Activated naive CD4-positive, alpha-beta T cell treated with anti-CD3 and anti-CD28 coated beads, Interleukin-2, amount 50 U/mL, for 24 hours (primary cell): ENCODE measurements around the gene CFAP77.

ENCODE experiments used
- H3K27ac Mint-ChIP-seq: one replicate; pipeline ENCODE4 v1.8.0; 2021; ENCODE audit warnings: mild to moderate bottlenecking, mixed read lengths
- H3K27me3 Mint-ChIP-seq: one replicate; pipeline ENCODE4 v1.8.0; 2021; ENCODE audit warnings: mixed read lengths
- H3K36me3 Mint-ChIP-seq: one replicate; pipeline ENCODE4 v1.8.0; 2021; ENCODE audit warnings: mixed read lengths
- H3K4me1 Mint-ChIP-seq: one replicate; pipeline ENCODE4 v1.8.0; 2021; ENCODE audit warnings: mixed read lengths
- H3K4me3 Mint-ChIP-seq: one replicate; pipeline ENCODE4 v1.8.0; 2021; ENCODE audit warnings: mild to moderate bottlenecking, mixed read lengths
- H3K9me3 Mint-ChIP-seq: one replicate; pipeline ENCODE4 v1.8.0; 2021; ENCODE audit warnings: mixed read lengths

Gene CFAP77

DNA sequence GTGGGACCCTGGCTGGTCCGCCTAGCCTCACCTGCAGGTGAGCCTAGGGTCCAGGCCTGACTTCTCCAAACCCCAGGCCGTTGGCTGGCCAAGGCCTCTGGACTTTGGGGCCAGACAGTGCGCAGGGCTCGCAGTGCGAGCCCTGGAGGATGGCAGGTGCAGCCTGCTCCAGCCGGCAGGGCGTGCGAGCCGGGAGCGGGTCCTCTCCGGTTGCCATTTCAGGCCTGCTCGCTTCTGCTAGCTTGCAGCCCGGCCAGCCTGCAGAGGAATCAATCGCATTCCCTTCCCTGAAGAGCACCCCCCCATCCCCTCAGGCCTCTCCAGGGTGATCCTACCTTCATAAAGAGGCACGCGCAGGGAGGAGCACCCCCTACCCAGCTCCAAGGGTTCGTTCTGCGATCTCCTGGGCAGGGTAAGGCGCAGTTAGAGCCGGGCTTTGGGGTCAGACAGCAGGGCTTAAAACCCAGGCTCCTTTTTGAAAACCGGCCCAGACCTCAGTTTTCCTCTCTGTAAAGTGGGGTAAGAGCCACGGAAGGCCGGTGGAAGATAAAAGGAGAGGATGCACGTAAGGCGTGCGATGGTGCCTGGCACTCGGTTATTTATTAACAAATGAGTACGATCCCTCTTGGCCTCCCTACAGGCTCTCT is 178.6 kb downstream of the CFAP77 start:
- Mint-ChIP-seq H3K27me3 (peaks cover 42% of the 10 kb centered on the region), H3K27ac (peak overlapping the region; percentile 68), H3K36me3 (peaks cover 4% of the 10 kb centered on the region), H3K4me1 (peaks cover 11% of the 10 kb centered on the region), H3K4me3 (no peak overlapping the region), H3K9me3 (no peaks in the 10 kb centered on the region)

DNA sequence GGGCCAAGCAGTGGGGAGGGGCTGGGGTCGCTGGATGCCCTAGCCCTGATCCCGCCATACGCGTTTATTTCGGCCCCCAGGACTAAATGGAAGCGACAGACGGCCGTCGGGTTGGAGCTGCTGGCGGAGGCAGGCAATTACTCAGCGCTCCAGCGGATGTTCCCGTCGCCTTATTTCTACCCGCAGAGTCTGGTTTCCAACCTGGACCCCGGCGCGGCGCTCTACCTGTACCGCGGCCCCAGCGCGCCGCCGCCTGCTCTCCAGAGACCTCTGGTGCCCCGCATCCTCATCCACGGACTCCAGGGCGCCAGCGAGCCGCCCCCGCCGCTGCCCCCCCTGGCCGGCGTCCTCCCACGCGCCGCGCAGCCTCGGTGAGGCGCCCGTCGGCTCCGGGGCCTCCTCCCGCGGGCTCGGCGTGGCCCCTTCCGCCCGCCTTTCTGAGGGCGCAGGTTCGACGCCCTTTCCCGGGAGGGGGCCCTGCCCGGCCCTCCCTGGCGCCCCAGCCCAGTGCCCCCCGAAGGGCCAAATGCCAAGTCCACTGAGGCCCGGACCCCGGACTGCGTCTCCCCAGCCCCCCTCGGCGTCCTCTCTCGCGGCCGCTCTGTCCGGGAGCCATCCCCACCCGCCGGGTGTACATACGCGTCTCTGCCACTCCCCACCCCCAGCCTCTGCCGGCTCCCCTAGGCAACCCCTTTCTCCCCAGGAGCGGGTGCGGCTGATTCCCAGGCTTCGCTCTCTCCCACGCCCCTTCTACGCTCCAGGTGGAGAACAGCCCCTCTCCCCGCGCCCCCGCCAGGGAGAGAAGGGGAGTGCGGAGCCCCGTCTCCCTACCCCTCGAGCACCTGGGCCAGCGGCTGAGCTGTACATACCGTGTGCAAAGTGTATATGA is 179.4 kb downstream of the CFAP77 start:
- Mint-ChIP-seq H3K27me3 (peaks cover 38% of the 10 kb centered on the region), H3K9me3 (no peaks in the 10 kb centered on the region), H3K4me3 (no peak overlapping the region), H3K36me3 (peaks cover 6% of the 10 kb centered on the region), H3K27ac (no peak overlapping the region), H3K4me1 (peaks cover 11% of the 10 kb centered on the region)

DNA sequence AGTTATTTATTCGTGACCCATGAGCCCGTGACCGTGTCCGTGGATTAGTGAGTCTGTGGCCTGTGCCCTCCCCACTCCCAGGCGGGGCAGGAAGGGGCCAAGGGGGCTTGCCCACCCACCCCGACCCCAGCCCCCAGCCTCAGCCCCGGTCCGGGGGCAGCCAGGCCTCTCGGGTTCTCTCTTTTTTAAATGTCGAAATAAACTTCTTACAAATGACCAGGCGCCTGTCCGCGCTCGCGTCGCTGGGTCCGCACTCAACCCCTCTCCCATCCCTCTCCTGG is 180.0 kb downstream of the CFAP77 start:
- no peak overlapping the region for H3K4me3 Mint-ChIP-seq
- H3K4me1 Mint-ChIP-seq = peaks cover 11% of the 10 kb centered on the region
- H3K9me3 Mint-ChIP-seq = no peaks in the 10 kb centered on the region
- peaks cover 32% of the 10 kb centered on the region for H3K27me3 Mint-ChIP-seq
- H3K36me3 Mint-ChIP-seq = peaks cover 6% of the 10 kb centered on the region
- H3K27ac Mint-ChIP-seq = no peak overlapping the region

DNA sequence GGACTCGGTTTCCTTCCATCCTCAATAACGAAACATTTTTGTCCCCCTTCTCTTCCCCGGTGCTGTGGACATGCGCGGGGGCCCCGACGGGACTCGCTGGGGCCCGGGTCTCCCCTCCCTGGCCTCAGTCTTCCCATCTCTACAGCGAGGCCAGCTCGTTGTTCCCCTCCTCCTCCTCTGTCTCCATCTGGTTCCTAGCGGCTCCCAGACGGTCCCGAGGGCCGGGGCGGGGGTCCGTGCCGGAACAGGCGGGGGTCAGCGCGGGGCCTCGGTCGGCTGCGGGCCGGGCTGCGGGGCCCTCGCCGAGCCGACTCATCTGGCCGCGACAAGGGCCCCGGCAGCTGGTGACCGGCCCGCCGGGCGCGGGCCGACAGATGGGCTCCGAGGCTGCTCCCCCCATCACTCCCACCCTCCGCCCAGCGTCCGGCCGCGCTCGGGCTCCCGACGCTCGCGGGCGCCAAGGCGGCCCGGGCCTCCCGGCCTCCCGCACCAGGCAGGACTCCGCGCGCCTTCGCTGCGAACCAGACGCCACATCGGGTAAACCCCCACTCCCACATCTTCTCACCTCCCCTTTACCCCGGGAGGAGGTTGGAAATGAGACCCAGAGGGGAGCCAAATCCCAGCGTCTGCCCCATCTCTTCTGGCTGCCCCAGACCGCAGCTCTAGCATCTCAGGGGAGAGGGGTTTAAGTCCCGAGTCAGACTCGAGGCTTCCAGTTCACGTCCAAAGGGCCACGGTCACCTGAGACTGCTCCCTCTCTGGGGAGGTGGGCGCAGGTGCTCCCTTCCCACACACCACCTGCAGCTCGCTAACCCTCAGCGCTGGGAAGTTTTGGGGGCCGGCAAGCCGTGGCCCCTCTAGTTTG is 180.5 kb downstream of the CFAP77 start:
- no peaks in the 10 kb centered on the region for H3K9me3 Mint-ChIP-seq
- H3K36me3 Mint-ChIP-seq = peaks cover 7% of the 10 kb centered on the region
- no peak overlapping the region for H3K27ac Mint-ChIP-seq
- H3K4me3 Mint-ChIP-seq = no peak overlapping the region
- peaks cover 30% of the 10 kb centered on the region for H3K27me3 Mint-ChIP-seq
- peaks cover 11% of the 10 kb centered on the region for H3K4me1 Mint-ChIP-seq

DNA sequence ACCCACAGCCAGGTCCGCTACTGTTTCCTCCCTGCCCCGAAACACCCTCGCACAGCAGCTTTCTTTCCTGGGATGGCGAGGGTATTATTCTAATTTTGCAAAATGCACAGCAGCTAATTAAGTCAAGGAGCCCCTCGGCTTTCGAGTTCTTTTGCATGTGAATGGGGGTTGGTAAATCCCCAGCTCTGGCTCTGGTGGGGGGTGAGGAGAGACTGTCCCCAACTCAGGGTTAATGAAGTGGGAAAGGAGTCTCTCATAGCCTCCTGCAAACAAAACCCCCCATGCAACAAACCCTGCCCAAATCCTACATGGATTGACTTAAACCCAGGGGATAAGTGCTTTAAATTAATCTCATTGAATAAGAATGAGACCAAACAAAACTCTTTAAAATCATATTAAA is 181.2 kb downstream of the CFAP77 start:
- no peaks in the 10 kb centered on the region for H3K9me3 Mint-ChIP-seq
- H3K4me3 Mint-ChIP-seq = no peak overlapping the region
- H3K4me1 Mint-ChIP-seq = peaks cover 7% of the 10 kb centered on the region
- peaks cover 23% of the 10 kb centered on the region for H3K27me3 Mint-ChIP-seq
- peaks cover 12% of the 10 kb centered on the region for H3K36me3 Mint-ChIP-seq
- H3K27ac Mint-ChIP-seq = peak overlapping the region; percentile 17

DNA sequence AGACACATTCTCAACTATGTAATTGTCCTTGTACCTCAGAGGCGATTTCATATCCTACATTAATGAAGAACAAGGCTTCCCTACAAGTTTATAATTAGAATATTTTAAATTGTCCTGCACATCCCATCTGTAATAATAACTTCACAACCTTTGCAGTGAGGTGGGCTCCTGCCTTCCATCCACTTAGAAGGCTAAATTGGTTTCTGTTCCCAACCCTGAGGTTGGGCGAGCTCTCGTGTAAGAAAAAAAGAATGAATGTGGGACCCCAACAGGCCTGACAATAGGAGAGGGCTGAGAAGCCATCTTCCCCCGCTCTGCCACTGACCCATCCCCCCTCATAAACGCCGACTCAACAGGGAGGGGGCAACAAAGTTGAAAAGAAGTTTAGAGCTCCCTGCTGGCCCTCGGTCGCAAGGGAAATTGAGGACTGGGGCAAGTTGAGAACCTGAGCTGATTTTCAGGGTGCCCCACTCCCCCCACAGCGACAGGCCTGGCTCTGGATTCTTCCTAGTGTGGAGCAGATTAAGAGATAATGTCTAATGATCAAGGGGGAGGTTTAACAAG is 181.8 kb downstream of the CFAP77 start:
- Mint-ChIP-seq H3K4me1 (peaks cover 7% of the 10 kb centered on the region), H3K27ac (no peak overlapping the region), H3K27me3 (peaks cover 19% of the 10 kb centered on the region), H3K36me3 (peaks cover 16% of the 10 kb centered on the region), H3K9me3 (no peaks in the 10 kb centered on the region), H3K4me3 (no peak overlapping the region)

DNA sequence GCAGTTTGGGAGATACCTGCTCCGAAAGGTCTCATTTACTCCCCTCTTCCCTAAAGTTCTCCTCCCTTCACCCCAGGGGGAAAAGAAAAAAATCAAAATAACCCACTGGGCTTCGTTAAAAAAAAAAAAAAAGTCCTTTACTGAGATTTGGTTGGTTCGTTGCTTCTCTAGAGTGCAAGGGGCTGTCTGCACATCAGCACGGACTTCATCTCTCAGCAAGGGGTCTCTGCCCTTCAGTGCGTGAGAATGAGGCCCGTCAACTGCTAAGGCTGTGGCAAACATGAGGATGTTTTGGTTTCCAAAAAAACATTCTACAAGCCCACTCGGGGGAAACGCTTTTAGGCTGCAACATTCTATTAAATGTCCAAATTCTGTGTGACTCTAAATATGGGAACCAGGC is 182.4 kb downstream of the CFAP77 start:
- Mint-ChIP-seq H3K27me3 (peaks cover 19% of the 10 kb centered on the region), H3K4me3 (no peak overlapping the region), H3K9me3 (no peaks in the 10 kb centered on the region), H3K4me1 (peaks cover 7% of the 10 kb centered on the region), H3K27ac (no peak overlapping the region), H3K36me3 (peaks cover 16% of the 10 kb centered on the region)

DNA sequence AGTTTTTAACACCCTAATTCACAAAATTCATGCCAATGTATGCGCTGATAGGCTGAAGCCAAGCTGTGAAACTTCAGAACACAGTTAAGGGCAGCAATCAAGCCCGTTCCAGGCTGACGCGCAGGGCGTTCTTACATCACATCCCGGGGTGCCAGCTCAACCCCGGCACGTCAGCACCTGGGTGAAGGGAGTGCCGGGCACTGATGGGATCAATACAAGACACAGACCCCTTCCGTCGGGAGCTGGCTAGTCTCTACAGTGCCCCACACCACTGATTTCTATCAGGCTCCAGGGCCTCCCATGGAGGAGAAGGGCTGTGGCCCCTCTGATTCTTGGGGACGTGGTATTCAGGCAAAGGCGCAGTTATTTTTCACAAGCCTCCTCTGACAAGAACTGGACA is 184.4 kb downstream of the CFAP77 start:
- peaks cover 7% of the 10 kb centered on the region for H3K4me1 Mint-ChIP-seq

DNA sequence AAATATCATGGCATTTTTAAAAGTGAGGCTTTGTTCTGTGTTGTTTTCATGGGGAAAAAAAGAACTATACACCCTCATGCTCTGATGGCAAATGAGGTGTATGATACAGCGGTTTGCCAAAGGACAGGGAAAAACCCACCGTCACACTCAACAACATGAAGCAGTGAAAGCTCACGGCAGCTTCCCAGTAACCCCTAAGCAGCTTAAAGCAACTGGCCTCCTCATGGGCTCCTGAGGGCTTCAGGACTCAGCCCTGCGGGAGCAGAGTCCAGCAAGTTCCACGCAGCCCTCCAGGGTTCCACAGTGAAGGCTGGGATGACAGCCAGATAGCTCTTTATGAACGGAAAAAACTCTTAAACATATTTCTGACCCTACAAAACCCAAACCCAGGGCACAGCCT is 185.3 kb downstream of the CFAP77 start:
- Mint-ChIP-seq H3K36me3 (peaks cover 32% of the 10 kb centered on the region), H3K4me1 (peaks cover 7% of the 10 kb centered on the region), H3K9me3 (no peaks in the 10 kb centered on the region), H3K27ac (no peak overlapping the region), H3K27me3 (peaks cover 15% of the 10 kb centered on the region), H3K4me3 (no peak overlapping the region)

More for the DNA sequence above, 184.4 kb downstream of the CFAP77 start:
- H3K9me3 Mint-ChIP-seq = no peaks in the 10 kb centered on the region
- H3K36me3 Mint-ChIP-seq = peaks cover 26% of the 10 kb centered on the region
- H3K27ac Mint-ChIP-seq = no peak overlapping the region
- peaks cover 15% of the 10 kb centered on the region for H3K27me3 Mint-ChIP-seq
- no peak overlapping the region for H3K4me3 Mint-ChIP-seq

DNA sequence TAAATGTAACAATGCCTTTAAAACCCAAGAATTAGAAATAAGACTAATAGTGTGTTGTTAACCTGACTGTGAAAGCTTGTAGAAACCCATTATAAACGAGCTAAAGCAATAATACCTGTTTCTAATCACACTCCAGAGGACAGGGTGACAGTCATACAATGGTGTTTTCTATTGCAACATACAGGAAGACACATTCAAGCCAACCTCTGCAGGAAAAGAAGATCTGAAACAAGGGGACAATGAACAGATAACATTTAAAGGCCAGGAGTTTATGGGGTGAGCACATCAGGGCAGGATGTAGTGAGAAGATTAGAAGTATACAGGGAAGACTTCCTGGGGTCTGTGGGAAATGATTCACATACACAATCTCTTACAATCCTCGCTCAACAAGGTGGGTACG is 186.2 kb downstream of the CFAP77 start:
- Mint-ChIP-seq H3K4me3 (no peak overlapping the region), H3K36me3 (peaks cover 39% of the 10 kb centered on the region), H3K9me3 (no peaks in the 10 kb centered on the region), H3K27me3 (peaks cover 12% of the 10 kb centered on the region), H3K4me1 (peaks cover 4% of the 10 kb centered on the region), H3K27ac (no peak overlapping the region)

DNA sequence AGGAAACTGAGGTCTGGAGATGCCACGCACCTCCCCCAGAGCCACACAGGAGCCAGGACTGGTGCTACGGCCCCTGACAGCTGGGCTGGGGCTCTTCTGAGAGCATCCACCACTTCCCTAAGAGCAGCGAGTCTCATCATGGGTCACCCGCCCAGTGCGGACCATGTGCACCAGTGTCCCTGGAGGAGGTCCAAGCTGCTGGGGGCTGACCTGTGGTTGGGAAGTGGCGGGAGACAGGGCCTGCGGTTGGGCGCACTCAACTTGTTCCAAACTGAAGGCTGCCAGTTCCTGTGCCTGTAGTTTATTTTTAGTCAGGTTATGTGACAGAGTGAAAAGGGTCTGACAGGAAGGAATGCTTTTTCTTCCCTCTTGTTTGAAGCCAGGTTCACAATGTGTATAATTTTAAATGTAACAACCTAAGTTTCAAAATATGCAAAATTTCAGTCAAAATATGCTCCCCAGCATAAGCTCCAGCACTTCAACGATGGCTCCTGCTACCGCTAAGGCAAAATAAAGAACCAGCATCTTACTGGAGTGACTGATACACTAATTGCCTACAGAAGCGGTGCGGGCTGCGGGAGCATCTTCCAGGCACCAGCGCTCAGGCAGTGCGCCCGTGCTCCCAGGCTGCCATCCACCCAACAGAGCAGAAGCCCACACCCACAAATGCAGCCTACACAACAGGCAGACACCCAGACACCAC is 187.2 kb downstream of the CFAP77 start:
- Mint-ChIP-seq H3K9me3 (no peaks in the 10 kb centered on the region), H3K4me1 (peaks cover 3% of the 10 kb centered on the region), H3K4me3 (no peak overlapping the region), H3K36me3 (peaks cover 40% of the 10 kb centered on the region), H3K27me3 (peaks cover 5% of the 10 kb centered on the region), H3K27ac (no peak overlapping the region)

DNA sequence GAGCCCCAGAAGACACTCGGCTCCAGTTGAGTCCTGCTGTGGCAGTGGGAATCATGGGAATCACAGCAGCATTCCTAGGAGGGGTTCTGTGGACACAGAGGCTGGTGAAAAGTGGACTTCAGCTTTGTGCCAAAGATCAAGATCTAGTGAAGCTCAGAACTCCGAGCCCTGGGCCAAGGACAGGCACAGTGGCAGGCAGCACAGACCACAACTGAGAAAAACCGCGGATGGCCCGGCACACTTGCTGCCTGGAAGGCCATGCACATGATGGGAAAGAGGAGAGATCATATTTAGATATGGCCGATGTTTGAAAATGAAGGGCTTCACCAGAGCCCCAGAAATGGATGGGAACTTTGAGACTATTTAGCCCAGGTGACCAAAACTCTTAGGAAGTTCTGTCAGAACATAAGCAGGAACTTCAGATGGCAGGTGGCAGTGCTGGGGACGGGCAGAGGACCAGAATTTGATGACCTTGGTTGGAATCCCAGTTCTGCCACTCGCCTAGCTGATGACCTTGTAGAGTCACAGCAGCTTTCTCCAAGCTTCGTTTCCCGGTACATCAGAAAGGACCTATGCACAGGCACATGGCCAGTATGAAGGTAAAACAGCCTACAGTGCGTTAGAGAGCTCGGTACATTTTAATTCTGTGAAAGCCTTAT is 190.4 kb downstream of the CFAP77 start:
- Mint-ChIP-seq H3K4me1 (no peaks in the 10 kb centered on the region), H3K27ac (no peak overlapping the region), H3K27me3 (peaks cover 2% of the 10 kb centered on the region), H3K9me3 (no peaks in the 10 kb centered on the region), H3K4me3 (no peak overlapping the region), H3K36me3 (peaks cover 55% of the 10 kb centered on the region)

DNA sequence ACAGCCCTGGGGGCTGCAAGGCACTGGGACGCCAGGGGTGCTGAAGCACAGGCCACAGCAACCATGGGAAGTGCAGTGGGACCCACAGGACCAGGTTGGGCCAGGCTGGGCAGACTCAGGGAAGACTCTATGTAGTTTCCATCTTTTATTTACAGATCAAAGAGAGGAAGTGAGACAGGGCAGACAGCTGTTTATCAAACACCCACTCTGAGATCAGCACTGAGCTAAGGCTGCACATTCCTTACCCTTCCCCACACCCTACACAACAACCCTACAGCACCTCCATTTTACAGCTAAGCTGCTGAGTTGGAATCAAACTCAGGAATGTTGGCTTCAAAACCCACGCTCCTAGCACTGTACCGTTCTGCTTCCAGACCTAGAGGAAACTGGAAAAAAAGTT is 192.2 kb downstream of the CFAP77 start:
- H3K4me3 Mint-ChIP-seq = no peak overlapping the region
- H3K27ac Mint-ChIP-seq = no peak overlapping the region
- no peaks in the 10 kb centered on the region for H3K9me3 Mint-ChIP-seq
- H3K27me3 Mint-ChIP-seq = peaks cover 2% of the 10 kb centered on the region
- peaks cover 54% of the 10 kb centered on the region for H3K36me3 Mint-ChIP-seq
- no peaks in the 10 kb centered on the region for H3K4me1 Mint-ChIP-seq

DNA sequence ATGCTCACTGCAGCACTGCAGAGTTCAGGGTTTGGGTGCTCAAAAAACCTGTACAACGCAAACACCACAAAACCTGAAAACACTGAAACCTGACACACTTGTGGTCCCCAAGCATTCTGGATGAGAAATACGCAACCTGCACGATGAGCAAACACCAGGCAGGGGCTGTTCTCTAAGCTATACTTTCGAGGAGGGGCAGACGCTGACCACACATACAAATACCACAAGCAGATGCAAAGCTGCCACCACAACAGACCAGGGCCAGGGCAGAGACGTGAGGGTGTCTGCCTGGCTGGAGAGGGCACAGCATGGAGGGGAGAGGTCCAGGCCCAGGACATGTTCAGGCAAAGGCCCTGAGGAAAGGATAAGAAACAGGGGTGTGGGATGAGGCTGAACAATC is 195.4 kb downstream of the CFAP77 start:
- no peak overlapping the region for H3K27ac Mint-ChIP-seq
- no peaks in the 10 kb centered on the region for H3K27me3 Mint-ChIP-seq
- no peaks in the 10 kb centered on the region for H3K4me1 Mint-ChIP-seq
- peaks cover 44% of the 10 kb centered on the region for H3K36me3 Mint-ChIP-seq
- H3K4me3 Mint-ChIP-seq = no peak overlapping the region
- H3K9me3 Mint-ChIP-seq = no peaks in the 10 kb centered on the region

DNA sequence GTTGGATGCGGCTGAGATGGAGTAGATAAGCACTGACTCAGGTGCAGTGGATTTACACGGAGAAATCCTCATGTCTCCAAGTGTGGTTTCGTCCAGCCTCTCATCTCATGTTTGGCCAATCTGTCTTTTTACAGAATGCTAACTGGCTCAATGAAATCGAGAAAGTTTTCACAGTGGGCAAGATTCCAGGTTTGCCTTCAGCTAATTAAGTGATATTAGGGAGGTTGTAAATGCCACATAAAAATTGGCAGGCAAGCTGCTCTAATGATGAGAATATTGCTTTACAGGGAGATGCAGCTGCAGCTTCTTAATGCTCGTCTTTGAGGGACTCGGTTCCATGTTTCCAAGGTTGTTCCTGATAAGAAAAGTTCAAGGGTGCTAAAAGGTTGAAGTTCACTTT is 196.1 kb downstream of the CFAP77 start:
- H3K4me1 Mint-ChIP-seq = no peaks in the 10 kb centered on the region
- H3K27ac Mint-ChIP-seq = no peak overlapping the region
- H3K9me3 Mint-ChIP-seq = no peaks in the 10 kb centered on the region
- H3K36me3 Mint-ChIP-seq = peaks cover 44% of the 10 kb centered on the region
- no peaks in the 10 kb centered on the region for H3K27me3 Mint-ChIP-seq
- H3K4me3 Mint-ChIP-seq = no peak overlapping the region
